WI38 (cell line): ENCODE results near the gene OTOG.

Source experiments
- H3K4me3 ChIP-seq: 2 replicates; pipeline ENCODE4 v1.5.1; 2011; ENCODE audit warnings: low read depth, mild to moderate bottlenecking, control low read depth, low read length
- CTCF ChIP-seq: IDR thresholded peaks from 2 replicates; pipeline ENCODE4 v1.5.1; 2012; ENCODE audit warnings: low read depth, mild to moderate bottlenecking, control low read depth, low read length

The OTOG gene

GRCh38 chr11:17682848-17683247, 135.8 kb downstream of the OTOG start:
- no peak overlapping the region for H3K4me3 ChIP-seq

GRCh38 chr11:17683377-17684161, 136.5 kb downstream of the OTOG start:
- H3K4me3 ChIP-seq: no peak overlapping the region
- TF ChIP-seq CTCF: no peak

More at GRCh38 chr11:17682848-17683247, 135.8 kb downstream of the OTOG start:
- TF ChIP-seq CTCF: no peak

GRCh38 chr11:17684550-17684949, 137.5 kb downstream of the OTOG start:
- TF ChIP-seq CTCF: no peak
- H3K4me3 ChIP-seq: no peak overlapping the region

- TF ChIP-seq CTCF: no peak
- H3K4me3 ChIP-seq: no peak overlapping the region
Measured at GRCh38 chr11:17686231-17686980, 139.3 kb downstream of the OTOG start.

GRCh38 chr11:17687946-17688670, 141.0 kb downstream of the OTOG start:
- no peak for TF ChIP-seq CTCF

GRCh38 chr11:17691550-17691949, 144.5 kb downstream of the OTOG start:
- no peak for TF ChIP-seq CTCF

More at GRCh38 chr11:17687946-17688670, 141.0 kb downstream of the OTOG start:
- H3K4me3 ChIP-seq: no peak overlapping the region

More at GRCh38 chr11:17691550-17691949, 144.5 kb downstream of the OTOG start:
- H3K4me3 ChIP-seq: no peak overlapping the region
